HG03442 (cell line): ENCODE measurements around the gene NLRP9.

Source experiments
- ATAC-seq: cut with Tn5 transposase; IDR thresholded peaks from one replicate; pipeline ENCODE4 v1.9.1; 2021; ENCODE audit warnings: mild to moderate bottlenecking, moderate library complexity; ENCODE audit not compliant: unreplicated experiment

Gene NLRP9

DNA sequence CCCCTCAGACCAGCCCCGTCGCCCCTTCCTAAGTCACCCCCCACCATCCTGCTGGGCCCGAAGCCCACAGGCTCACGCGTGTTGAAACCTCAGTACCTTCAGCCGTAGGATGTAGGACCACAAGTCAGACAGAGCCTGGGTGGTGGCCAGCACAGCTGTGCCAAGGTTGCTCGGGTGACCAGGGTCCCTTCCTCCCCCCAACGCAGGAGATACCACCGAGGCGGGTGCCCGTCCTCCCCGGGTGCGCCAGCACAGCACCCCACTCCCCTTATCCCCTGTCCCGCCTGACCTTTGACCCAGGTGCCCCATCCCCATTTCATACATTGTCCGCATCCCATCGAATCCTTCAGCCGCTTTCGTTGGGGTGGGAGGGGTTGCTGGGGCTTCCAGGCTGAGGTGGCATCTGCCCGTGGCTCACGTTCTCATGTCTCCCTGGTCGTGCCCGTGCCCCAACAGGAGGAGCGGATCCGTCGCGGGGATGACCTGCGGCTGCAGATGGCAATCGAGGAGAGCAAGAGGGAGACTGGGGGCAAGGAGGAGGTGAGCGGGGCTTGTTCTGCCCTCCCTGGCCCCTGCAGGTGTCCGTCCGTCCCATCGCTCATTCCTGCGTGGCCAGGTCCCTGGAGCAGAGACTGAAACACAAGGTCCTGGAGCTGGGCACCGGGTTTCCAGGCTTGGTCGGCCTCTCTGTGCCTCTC, 48.6 kb downstream of the NLRP9 start:
- no peak for ATAC-seq

DNA sequence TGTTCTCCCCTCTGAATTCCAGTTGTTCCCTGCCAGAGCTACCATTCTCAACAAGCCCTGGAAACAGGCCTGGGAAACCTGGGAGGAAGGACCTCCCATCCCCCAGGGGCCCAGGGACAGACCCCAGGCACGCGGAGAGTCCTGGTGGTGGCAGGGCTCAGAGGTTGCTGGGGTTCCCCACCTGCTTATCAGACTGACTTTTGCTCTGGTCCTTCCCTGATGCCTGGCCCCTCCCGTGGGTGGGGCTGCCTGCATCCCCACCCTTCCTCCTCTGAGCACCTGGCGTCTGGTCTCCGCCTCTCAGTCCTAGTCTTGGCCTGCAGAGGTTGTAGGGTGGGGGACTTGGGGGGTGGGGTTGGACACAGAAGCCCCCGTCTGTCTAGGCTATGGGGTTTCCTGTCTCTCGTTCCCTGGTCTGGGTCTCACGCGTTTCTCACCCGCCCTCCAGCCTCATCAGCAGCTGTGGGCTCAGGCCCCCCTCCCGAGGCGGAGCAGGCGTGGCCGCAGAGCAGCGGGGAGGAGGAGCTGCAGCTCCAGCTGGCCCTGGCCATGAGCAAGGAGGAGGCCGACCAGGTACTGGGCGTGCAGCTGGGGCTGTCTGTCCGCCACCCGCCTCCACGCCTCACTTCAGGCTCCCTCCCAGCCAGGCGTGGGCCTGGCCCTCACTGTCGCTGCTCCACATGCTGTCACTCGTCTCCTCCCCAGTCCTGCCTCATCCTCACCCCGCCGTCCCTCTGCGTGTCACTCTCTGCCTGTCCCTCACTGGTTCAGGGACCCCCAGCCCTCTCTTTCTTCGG, 49.6 kb downstream of the NLRP9 start:
- no peak for ATAC-seq

DNA sequence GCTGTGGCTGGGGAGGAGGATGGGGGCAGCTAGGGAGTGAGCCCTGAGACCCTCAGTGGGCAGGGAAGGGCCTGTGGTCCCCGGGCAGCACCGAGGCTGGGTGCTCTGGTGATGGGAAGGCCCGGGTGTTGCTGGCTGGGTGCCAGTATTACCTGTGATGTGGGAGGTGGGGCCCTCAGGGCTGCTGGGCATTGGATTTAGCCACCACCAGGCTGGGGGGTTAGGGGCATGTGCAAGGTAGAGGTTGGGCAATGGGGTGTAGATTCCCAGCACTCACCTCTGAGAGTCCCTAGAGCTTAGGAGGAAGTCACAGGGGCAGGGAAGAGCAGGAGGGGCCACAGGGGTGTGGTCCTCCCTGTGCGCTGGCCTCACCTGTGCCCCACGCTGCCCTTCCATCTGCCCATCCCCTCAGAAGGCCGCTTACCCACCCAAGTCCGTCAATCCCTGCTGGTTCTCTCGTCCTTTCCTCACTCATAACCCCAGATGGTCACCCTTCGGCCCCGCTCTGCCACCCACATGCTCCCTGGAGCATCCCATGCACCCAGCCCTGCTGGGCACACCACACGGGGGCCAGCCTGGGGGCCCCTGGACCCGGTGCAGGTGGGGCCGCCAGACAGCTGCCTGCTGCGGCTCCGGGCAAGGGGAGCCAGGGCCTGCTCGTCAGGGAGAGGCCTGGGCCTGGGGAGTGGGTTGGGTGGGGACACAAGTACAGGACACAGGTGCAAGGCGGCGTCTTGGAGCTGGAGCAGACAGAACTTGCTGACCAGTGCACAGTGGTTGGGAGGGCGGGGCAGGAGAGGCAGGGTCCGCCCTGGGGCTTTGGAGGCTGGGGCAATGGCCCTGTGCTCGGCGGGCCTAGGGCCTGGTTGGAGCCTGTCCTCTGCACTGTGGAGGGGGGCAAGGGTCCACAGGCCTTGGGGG, 50.7 kb downstream of the NLRP9 start:
- ATAC-seq = no peak

DNA sequence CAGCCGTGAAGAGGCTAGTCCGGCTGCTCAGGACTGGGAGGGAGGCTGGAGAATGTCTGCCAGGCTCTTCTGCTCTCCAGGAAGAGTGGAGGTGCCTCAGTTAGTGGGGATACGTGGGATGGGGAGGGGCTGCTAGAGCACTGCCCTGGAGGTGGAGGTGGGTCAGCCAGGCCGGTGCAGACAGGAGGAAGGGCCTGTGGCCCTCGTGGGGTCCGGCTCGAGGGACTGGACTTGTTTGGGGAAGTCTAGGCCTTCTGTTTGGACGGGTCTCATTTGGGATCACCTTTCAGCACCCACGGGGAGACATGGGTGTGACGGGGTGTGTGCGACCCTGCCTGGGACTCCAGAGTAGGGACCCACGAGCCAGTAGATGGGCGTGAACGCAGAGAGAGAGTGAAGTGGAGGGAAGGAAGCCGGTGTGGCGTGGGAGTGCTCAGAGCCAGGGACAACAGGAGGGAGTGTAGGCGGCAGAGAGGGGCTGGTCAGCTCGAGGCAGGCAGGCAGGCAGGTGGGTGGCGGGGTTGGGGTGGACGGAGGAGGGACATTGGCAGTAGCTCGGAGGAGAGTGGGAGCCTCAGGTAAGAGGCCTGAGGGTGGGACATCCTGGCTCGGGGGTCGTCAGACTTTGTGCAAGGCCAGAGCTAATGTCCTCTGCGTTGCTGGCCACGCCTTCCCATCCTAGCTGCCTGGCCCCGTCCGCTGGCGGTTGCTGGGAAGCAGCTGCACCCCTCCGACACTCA, 51.7 kb downstream of the NLRP9 start:
- ATAC-seq = no peak

DNA sequence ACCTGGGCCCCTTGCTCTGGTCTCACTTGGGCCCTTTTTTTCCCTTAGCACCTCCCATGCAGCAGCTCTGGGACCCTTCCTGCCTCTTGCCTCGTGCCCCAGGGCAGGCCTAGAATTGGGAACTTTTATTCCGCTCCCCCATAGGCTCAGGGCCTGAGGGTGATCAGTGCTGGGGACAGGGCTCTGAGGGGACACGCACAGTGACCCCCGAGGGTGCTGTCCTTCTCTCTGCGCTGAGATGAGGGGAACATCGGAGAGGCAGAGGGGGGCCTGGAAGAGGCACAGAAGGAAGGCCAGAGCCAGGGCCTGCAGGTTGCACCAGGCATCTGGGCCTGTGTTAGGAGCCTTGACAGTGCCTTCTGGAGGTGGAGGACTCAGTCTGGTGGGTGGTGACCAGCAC, 52.4 kb downstream of the NLRP9 start:
- ATAC-seq = no peak

DNA sequence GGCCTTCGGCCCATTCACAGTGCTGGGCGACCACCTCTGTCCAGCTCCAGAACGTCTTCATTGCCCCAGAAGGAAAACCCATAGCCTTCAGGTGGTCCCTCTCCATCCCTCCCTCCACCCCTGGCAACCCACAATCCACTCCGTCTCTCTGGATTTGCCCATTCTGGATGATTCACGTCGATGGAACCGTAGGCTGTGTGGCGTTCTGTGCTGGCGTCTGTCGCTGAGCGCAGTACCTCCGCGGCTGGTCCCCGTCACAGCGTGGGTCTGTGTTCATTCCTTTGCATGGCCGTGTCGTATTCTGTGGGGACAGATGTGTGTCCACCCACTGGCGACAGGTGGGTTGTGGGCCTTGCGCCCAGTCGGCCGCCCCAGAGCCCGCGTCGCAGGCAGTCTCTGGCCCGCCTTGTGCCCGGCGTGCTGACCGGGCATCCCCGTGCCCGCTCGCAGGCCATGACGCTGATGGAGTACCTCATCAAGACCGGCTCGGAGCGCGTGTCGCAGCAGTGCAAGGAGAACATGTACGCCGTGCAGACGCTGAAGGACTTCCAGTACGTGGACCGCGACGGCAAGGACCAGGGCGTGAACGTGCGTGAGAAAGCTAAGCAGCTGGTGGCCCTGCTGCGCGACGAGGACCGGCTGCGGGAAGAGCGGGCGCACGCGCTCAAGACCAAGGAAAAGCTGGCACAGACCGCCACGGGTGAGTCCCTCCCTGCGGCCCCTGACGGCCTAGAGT, 53.1 kb downstream of the NLRP9 start:
- no peak for ATAC-seq

DNA sequence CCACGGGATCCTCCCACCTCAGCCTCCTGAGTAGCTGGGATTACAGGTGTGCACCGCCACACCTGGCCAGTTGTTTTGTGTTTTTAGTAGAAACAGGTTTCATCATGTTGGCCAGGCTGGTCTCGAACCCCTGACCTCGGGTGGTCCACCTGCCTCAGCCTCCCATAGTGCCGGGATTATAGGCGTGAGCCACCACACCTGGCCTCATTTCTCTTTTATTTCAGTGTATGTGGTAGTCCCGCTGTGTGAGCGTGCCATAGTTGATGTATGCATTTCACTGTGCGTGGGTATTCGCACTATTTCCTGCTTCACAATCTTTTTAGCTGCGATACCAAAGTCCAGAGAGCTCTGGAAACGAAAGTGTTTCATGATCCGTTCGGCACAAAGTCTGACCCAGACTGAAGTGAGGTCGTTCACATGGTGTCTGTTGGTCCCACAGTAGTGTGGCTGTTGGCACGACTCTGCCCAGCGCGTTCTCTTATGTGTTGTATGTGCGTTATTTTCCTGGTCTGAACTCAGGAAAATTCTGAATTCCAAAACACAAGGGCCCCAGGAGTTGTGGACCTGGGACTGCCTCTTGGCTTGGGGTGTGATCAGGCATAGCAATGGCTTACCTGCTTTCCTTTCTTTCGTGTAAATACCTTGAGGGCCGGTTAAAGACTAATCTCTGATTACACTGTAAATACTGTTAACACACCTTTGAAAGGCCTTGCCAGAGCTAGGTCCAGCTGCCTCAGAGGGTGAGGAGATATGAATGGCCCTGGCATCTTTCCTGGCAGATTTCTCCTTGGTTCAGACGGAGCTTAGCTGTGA, 54.5 kb downstream of the NLRP9 start:
- ATAC-seq = no peak

DNA sequence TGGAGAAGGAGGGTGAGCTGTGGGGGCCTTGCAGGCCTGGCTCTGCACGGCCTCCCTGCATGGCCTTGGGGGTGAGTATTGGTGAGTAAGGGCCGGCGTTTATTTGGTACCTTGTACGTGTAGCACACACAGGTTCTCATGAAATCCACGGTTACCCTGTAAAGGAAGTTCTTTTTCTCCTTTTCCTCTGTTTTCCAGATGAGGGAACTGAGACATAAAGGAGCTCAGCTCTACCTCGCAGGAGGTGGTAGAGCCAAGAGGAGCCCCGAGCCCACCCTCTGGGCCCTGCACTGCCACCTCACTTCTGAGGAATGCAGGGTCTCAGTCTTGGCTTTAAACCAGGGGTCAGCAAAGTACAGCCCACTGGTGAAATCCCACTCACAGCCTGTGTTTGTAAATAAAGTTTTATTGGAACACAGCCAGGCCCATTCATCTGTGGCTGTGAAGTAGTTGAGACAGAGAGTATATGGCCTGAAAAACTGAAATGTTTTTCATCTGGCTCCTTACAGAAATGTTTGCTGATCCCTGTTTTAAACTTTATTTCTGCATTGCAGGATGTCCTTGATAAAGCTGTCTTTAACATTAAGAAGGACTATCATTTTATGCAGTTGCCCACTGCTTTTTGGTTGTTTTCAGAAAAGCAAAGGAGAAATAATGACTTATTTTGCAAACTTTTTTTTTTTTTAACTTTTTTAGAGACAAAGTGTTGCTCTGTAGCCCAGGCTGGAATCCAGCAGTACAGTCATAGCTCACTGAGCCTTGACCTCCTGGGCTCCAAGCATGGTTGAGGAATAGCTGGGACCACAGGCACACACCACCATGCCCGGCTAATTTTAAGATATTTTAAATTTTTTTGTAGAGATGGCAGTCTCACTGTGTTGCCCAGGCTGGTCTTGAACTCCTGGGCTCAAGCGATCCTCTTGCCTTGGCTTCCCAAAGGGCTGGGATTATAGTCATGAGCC, 56.8 kb downstream of the NLRP9 start:
- ATAC-seq = no peak

DNA sequence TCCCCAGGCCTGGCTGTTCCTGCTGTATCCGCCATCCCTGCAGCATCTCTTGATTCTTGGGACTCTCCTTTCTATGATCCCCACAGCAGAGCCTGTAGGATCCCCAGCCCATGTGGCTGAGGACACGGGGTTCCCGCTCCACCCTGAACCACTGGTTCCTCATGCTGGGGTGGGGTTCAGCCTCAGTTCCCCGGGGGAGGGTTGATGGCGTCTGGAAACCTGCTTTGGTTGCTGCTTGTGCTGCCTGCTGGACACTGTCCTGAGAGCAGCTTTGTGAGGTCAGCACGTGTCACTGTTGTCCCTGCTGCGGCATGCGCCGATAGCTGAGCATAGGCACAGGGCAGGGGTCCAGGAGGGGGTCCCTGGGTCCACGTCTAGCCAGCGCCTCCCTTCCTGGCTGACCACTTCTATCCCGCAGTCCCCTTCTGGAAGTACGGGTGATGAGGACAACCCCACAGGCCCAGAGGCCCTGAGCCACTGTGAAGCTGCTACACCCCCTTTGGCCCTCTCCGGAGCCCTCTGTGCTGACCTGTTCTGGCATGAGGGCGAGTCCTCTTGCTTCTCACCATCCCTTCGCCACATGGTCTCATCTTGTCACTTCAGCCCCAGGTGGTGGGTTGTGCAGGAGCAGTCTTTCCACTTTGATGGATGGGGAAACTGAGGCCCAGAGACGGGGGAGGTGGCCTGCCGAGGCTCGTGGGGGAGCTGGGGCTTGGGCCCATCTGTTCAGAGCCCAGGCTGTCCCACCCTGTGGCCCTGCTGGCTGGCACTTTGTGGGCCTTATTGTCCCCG, 57.7 kb downstream of the NLRP9 start:
- no peak for ATAC-seq

DNA sequence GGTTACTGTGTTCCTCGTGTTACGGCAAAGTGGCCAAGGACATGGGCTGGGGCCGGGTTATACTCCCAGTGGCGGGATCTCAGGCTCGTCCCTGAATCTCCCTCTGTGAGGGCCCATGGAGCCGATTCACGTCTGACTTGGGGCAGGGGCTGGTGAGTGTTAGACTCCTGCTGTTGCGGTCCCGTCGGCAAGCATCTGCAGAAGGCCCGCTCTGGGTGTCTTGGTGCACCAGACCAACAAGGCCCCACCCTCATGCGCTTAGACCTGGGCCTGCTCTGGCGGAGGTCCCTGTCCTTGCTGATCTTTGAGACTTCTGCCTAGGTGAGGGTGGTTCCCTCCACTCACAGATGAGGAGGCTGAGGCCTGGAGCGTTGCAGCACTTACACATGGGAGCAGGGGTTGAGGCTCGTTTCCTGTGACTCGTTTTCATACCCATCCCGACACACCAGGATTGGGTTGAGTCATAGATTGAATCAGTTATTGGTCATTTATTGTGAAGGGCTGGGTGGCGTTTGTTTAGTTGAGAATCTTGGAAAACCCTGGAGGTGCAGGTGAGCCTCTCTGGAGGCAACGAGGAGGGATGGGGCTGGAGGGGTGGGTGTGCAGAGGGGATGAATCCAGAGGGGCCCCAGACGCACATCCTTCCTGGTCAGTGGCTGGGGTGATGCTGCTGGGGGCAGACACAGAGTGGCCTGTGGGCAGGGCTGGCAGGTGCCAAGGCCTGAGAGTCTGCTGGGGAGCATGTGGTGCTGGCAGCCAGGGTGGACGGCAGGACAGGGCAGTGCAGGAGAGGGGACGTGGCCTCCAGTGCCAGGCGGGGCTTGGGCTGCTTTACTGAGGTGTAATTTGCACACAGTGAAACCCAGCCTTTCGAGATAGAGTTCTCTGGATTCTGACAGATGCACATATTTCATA, 58.6 kb downstream of the NLRP9 start:
- ATAC-seq = no peak

DNA sequence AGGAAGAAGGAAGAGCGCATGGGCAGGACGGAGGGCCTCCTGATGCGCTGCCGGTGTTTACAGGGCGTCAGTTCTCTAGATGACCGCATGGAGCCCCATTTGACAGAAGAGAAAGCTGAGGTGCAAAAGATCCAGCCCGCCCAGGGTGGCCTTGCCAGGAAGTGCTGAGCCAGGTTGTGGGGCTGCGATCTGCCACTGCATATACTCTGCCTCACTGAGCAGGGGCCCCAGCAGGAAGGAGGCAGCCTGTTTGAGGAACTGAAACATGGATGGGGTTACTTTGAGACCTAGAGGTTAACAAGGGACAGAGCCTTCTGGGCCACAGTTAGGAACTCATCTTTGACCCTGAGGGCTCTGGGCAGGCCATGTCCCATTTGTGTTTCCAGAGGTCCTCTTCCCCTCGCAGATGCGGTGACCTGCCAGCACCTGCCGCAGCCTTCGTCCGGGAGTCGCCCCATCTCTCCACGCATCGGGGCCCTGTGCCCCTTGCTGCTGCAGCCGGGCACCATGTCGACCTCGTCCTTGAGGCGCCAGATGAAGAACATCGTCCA, 60.0 kb downstream of the NLRP9 start:
- ATAC-seq = peak; percentile 62

DNA sequence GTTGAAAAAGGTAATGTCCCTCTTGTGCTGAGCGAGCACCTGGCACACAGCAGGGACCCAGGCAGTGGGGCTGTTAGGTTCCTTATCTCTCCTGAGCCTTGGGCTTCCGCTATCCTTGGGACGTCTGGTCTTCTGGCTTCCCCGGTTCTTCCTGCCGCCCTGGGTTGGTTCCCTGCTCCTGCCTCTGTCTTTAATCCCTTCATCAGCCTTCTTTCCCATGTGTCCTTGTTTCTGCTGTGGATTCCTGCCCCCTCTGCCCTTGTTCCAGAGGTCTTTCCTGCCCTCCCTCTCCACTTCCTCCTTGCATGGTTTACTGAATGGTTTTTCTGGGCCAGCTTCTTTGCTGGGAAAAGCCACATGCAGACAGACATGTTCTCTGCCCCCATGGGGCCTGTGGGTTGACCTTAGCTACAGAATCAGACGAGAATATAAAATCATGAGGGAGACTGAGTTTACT, 60.6 kb downstream of the NLRP9 start:
- no peak for ATAC-seq

DNA sequence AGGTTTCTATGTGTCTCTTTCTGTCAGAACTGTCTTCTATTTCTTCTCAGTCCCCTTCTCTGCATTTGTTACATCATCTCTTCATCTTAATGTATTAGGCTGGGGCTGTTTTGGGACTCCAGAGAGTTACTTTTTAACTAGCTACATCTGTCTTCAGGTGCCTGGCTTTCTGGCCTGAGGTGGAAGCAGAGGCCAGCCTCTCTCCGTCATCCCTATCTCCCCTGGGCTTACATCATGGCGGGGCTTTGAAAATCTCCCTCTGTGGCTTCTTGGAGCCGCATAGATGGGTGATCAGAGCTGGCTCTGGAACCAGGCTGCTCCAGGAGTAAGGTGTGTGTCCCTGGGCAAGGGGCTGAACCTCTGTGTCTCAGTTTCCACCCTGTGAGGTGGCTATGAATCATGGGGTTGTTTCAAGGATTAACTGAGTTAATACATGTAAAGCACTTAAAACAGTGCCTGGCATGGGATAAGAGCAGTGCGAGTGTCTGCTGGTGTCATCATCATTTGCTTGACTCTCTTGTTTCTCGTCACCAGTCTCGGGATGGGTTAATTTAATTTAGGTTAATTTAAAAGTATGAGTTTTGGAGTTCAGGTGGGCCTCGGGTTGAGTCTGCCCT, 61.2 kb downstream of the NLRP9 start:
- ATAC-seq = no peak

DNA sequence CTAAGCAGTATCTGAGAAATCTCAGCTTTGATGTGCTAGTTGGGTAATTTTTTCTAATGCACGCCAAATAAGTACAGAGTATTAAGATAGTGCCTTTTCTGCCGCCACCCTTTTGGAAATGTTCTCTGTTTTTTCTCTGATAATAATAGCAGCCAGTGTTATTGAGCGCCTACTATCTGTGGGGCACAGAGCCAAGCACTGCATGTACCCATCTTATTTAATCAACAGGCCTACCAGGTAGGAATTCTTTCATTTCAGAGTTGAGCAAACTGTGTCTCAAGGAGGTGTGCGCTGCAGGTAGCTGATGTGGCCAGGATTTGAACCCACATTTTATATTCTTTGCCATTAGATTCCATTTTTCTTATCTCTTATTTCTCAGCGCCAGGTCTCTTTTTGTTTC, 61.8 kb downstream of the NLRP9 start:
- no peak for ATAC-seq

DNA sequence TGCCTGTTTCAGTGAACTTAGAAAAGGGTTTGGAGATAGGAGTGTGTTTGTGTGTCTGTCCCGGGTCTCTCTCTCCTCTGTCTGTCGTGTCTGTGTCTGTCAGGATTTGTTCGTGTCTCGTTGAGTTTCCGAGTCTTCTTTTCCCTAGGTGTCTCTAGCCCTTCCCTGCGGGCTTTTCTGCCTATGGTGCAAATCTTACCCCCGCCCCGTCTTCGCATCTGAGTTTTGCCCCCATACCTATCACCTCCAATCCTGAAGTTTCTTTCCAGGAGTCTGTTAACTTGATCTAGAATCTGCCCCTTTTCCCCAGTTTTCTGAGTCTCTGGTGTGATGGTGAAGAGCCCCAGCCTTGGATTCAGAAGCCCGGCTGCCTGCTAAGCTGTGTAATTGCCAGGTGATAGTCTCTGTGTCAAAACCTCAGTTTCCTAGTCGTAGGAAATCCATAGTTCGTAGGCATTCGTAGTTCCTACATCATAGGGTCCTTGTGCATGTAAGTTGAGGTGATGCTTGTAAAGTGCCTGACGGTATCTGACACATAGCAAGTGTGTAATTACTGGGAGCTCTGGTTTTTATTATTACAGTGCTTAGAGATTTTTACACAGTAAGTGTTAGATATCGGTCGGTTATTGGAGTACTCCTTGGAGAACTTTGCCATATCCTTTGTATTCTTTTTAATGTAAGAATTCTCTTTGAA, 62.4 kb downstream of the NLRP9 start:
- ATAC-seq = no peak
